NCI-H446 treated with DMSO at 0.1 percent for 48 hours (cell line): ENCODE data around the gene ENDOD1.
A peak's percentile ranks its signal among the peaks of the same experiment; 100 is the strongest.
"Not testable (repeated sequence)": the region's sequence is repeated elsewhere in the genome, so short reads cannot be mapped to it uniquely, and the experiment has no call there.

Experiments
- DNase-seq: peaks from one replicate; lab custom pipeline; 2025; lab: John Stamatoyannopoulos, UW

The ENDOD1 gene

GRCh38 chr11:95089620-95090542 is at the start of gene ENDOD1:
Gene ENDOD1 (plus strand): TSS chr11:95089846. CDS start chr11:95089928, 82 bp downstream.
- DNase-seq, result peak; percentile 58

- no peak for DNase-seq
Measured at GRCh38 chr11:95042239-95042638, 47.4 kb upstream of the ENDOD1 start.

- DNase-seq, result no peak
Measured at GRCh38 chr11:95042906-95043305, 46.7 kb upstream of the ENDOD1 start.

GRCh38 chr11:95044010-95044409 is 45.6 kb upstream of the ENDOD1 start:
- DNase-seq, result no peak

- no peak for DNase-seq
Measured at GRCh38 chr11:95045812-95046211, 43.8 kb upstream of the ENDOD1 start.

GRCh38 chr11:95049122-95049521 is 40.5 kb upstream of the ENDOD1 start, which contains the start of gene KDM4F:
Gene KDM4F (plus strand): TSS chr11:95049422.
- not testable (repeated sequence) for DNase-seq

GRCh38 chr11:95050595-95051202 is 38.9 kb upstream of the ENDOD1 start:
- DNase-seq, result no peak

GRCh38 chr11:95054356-95054755 is 35.3 kb upstream of the ENDOD1 start:
- no peak for DNase-seq

GRCh38 chr11:95055283-95055897 is 34.3 kb upstream of the ENDOD1 start:
- DNase-seq, result no peak

GRCh38 chr11:95057959-95058358 is 31.7 kb upstream of the ENDOD1 start:
- DNase-seq, result no peak

- no peak for DNase-seq
Measured at GRCh38 chr11:95058621-95059020, 31.0 kb upstream of the ENDOD1 start.

- DNase-seq, result no peak
Measured at GRCh38 chr11:95059046-95059445, 30.6 kb upstream of the ENDOD1 start.

- no peak for DNase-seq
Measured at GRCh38 chr11:95065336-95065735, 24.3 kb upstream of the ENDOD1 start.

- no peak for DNase-seq
Measured at GRCh38 chr11:95066716-95067038, 23.0 kb upstream of the ENDOD1 start, which contains the start of gene SRSF8. Gene SRSF8 (plus strand): TSS chr11:95066919. CDS start chr11:95067227, 308 bp downstream.

- peak; percentile 58 for DNase-seq
Measured at GRCh38 chr11:95067039-95067840, 22.4 kb upstream of the ENDOD1 start.

- DNase-seq, result no peak
Measured at GRCh38 chr11:95067841-95068219, 21.8 kb upstream of the ENDOD1 start.

GRCh38 chr11:95068549-95068948 is 21.1 kb upstream of the ENDOD1 start:
- DNase-seq, result peak; percentile 96

- no peak for DNase-seq
Measured at GRCh38 chr11:95070471-95070870, 19.2 kb upstream of the ENDOD1 start.

GRCh38 chr11:95072948-95073347 is 16.7 kb upstream of the ENDOD1 start:
- DNase-seq, result no peak

GRCh38 chr11:95074792-95075563 is 14.7 kb upstream of the ENDOD1 start:
- no peak for DNase-seq

GRCh38 chr11:95076416-95076815 is 13.2 kb upstream of the ENDOD1 start:
- no peak for DNase-seq
